ENCODE results near the gene ADPRH. TPM values are rescaled to one million over a fixed set of nuclear protein-coding genes. Genes with fewer than 3 reads are reported as not detected.

Gene ADPRH
- total RNA-seq, 1 donor from 2014 or later, result 2.6 TPM

DNA sequence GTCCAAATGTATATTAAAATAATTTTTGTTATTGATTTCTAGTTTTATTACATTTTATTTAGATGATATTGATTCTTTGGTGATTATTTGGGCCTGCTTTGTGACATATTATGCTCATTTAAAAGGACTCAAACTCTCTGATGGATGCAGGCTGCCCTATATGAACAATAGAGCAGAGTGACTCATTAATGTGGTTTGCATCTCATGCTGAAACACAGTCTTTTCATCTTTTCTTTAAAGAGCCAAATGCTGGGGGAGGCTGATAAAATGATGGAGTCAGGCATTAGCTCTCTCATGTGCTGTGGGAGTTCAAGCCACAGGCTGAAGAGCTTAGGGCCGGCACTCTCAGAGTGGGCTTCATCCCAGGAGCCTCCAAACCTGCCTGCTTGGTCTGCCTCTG is 25.6 kb downstream of the ADPRH start:
- Histone ChIP-seq H3K4me2 (ENCODE audit: low read length) (peak overlapping the region; percentile 4), H3K27me3 (ENCODE audit: insufficient read depth, low read length) (peaks cover 5% of the 10 kb centered on the region), H3K27ac (ENCODE audit: low read depth, low read length) (no peak overlapping the region), H3K9ac (ENCODE audit: low read length) (no peak overlapping the region), H3K9me3 (ENCODE audit: insufficient read depth, low read depth, low read length) (no peaks in the 10 kb centered on the region), H3K4me3 (ENCODE audit: insufficient read depth, low read depth, low read length) (no peak overlapping the region), H2AFZ (ENCODE audit: low read depth, low read length) (peak overlapping the region; percentile 36), H4K20me1 (ENCODE audit: insufficient read depth, low read length) (no peaks in the 10 kb centered on the region), H3K4me1 (ENCODE audit: insufficient read depth, low read length) (peaks cover 9% of the 10 kb centered on the region), H3K79me2 (ENCODE audit: insufficient read depth, low read length) (no peaks in the 10 kb centered on the region), H3K36me3 (ENCODE audit: insufficient read depth, low read length) (no peaks in the 10 kb centered on the region)
- H3K4me3 Mint-ChIP-seq (ENCODE audit: unreplicated experiment), result no peak overlapping the region
- H3K4me1 Mint-ChIP-seq (ENCODE audit: low read depth, unreplicated experiment), result peaks cover 10% of the 10 kb centered on the region
- no peak overlapping the region for H3K27ac Mint-ChIP-seq (ENCODE audit: unreplicated experiment)
- H3K36me3 Mint-ChIP-seq (ENCODE audit: low read depth, unreplicated experiment), result no peaks in the 10 kb centered on the region
- no peaks in the 10 kb centered on the region for H3K9me3 Mint-ChIP-seq (ENCODE audit: unreplicated experiment)
- FAIRE-seq (no peak), DNase-seq (ENCODE audit: low read depth) (peak; percentile 80)
- no peak for TF ChIP-seq EZH2 (IDR thresholded peaks at IDR 0.05; ENCODE audit: insufficient read depth, low read length)
- TF ChIP-seq CTCF (IDR thresholded peaks at IDR 0.05; ENCODE audit: insufficient read depth, low read depth, low read length), result no peak
- peaks cover 15% of the 10 kb centered on the region for H3K27me3 Mint-ChIP-seq (ENCODE audit: low read depth, unreplicated experiment)

- H3K4me3 Mint-ChIP-seq (ENCODE audit: unreplicated experiment), result no peak overlapping the region
Observed at GRCh38 chr3:119608405-119609000, 29.2 kb downstream of the ADPRH start.

More at GRCh38 chr3:119608405-119609000, 29.2 kb downstream of the ADPRH start:
- Mint-ChIP-seq H3K27ac (ENCODE audit: unreplicated experiment) (no peak overlapping the region), H3K36me3 (ENCODE audit: low read depth, unreplicated experiment) (peaks cover 3% of the 10 kb centered on the region), H3K4me1 (ENCODE audit: low read depth, unreplicated experiment) (peaks cover 5% of the 10 kb centered on the region), H3K27me3 (ENCODE audit: low read depth, unreplicated experiment) (peaks cover 15% of the 10 kb centered on the region), H3K9me3 (ENCODE audit: unreplicated experiment) (peaks cover 12% of the 10 kb centered on the region)
- no peaks in the 10 kb centered on the region for H3K79me2 ChIP-seq (ENCODE audit: insufficient read depth, low read length)
- no peak overlapping the region for H3K27ac ChIP-seq (ENCODE audit: low read depth, low read length)
- H3K4me2 ChIP-seq (ENCODE audit: low read length), result no peak overlapping the region
- H3K27me3 ChIP-seq (ENCODE audit: insufficient read depth, low read length), result peaks cover 7% of the 10 kb centered on the region
- no peaks in the 10 kb centered on the region for H3K36me3 ChIP-seq (ENCODE audit: insufficient read depth, low read length)
- TF ChIP-seq EZH2 (IDR thresholded peaks at IDR 0.05; ENCODE audit: insufficient read depth, low read length) (no peak), CTCF (IDR thresholded peaks at IDR 0.05; ENCODE audit: insufficient read depth, low read depth, low read length) (no peak)
- no peaks in the 10 kb centered on the region for H3K9me3 ChIP-seq (ENCODE audit: insufficient read depth, low read depth, low read length)
- no peaks in the 10 kb centered on the region for H4K20me1 ChIP-seq (ENCODE audit: insufficient read depth, low read length)
- H3K4me1 ChIP-seq (ENCODE audit: insufficient read depth, low read length), result peaks cover 9% of the 10 kb centered on the region
- no peak overlapping the region for H3K4me3 ChIP-seq (ENCODE audit: insufficient read depth, low read depth, low read length)
- no peak overlapping the region for H2AFZ ChIP-seq (ENCODE audit: low read depth, low read length)
- DNase-seq (ENCODE audit: low read depth) (no peak), FAIRE-seq (no peak)
- H3K9ac ChIP-seq (ENCODE audit: low read length), result no peak overlapping the region
